RWPE1 (cell line): ENCODE results near the gene DPY19L3.

Source experiments
- CTCF ChIA-PET: fragments of 350-600 bp; sonication (Branson Sonifier 250); formaldehyde crosslinking; extraction: SDS; loops from one replicate; lab custom pipeline; 2021; lab: Yijun Ruan, JAX
- POLR2A ChIA-PET: fragments of 400-600 bp; formaldehyde crosslinking; extraction: SDS; loops from one replicate; lab custom pipeline; 2020; ENCODE audit warnings: antibody characterized with exemption; ENCODE audit not compliant: low non-redundant PET; lab: Yijun Ruan, JAX
- DNase-seq: peaks from one replicate; pipeline ENCODE4 v3.0.0; 2012; ENCODE audit warnings: low spot score
- H3K27ac ChIP-seq: fragments of 450-650 bp; 2 replicates; pipeline ENCODE4 v1.5.1; 2017
- TF ChIP-seq, protein P1 (sequence below): fragments of 450-650 bp; conservative IDR thresholded peaks from 2 replicates; pipeline ENCODE4 v1.5.1; 2017; ENCODE audit warnings: low read depth, mild to moderate bottlenecking

DPY19L3 gene

DNA sequence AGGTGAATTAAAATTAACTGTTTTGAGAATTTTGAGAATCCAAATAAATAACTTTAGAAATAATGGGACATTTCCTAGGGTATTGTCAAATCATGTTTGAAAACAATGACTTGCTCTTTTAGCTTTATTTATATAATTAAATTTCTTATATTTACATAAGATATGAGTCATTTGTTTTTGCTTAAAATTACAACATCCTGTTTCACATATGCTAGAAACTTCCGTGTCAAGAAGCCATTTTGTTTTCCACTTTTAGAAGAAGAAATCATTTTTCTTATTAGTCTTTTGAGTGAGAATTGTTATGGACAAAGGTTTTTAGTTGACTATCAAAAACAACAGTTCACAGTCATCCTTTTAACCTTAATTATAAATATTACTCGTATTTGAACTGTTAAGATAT, 48.2 kb downstream of the DPY19L3 start:
- no peak for DNase-seq
- no peak overlapping the region for H3K27ac ChIP-seq
- POLR2A ChIA-PET: no interaction called here
- TF ChIP-seq, protein P1, sequence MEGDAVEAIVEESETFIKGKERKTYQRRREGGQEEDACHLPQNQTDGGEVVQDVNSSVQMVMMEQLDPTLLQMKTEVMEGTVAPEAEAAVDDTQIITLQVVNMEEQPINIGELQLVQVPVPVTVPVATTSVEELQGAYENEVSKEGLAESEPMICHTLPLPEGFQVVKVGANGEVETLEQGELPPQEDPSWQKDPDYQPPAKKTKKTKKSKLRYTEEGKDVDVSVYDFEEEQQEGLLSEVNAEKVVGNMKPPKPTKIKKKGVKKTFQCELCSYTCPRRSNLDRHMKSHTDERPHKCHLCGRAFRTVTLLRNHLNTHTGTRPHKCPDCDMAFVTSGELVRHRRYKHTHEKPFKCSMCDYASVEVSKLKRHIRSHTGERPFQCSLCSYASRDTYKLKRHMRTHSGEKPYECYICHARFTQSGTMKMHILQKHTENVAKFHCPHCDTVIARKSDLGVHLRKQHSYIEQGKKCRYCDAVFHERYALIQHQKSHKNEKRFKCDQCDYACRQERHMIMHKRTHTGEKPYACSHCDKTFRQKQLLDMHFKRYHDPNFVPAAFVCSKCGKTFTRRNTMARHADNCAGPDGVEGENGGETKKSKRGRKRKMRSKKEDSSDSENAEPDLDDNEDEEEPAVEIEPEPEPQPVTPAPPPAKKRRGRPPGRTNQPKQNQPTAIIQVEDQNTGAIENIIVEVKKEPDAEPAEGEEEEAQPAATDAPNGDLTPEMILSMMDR: no peak
- CTCF ChIA-PET: interaction anchor here (0.7 kb wide), 2 partner anchors 149 to 1784 kb away, joined by 4 to 5 read pairs; no protein-coding TSS in a partner anchor

DNA sequence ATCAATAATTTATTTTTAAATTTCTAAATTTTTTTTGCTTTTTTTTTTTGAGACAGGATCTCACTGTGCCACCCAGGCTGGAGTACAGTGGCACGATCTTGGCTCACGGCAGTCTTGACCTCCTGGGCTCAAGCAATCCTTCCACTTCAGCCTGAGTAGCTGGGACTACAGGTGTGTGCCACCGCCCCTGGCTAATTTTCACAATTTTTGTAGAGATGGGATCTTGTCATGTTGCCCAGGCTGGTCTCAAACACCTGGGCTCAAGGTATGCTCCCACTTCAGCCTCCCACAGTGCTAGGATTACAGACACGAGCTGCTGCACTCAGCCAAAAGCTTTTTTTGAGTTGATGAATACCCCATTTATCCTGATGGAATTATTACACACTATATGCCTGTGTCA, 50.8 kb downstream of the DPY19L3 start:
- CTCF ChIA-PET: no interaction called here
- no peak for DNase-seq
- H3K27ac ChIP-seq: no peak overlapping the region
- POLR2A ChIA-PET: no interaction called here
- TF ChIP-seq, protein P1: no peak

DNA sequence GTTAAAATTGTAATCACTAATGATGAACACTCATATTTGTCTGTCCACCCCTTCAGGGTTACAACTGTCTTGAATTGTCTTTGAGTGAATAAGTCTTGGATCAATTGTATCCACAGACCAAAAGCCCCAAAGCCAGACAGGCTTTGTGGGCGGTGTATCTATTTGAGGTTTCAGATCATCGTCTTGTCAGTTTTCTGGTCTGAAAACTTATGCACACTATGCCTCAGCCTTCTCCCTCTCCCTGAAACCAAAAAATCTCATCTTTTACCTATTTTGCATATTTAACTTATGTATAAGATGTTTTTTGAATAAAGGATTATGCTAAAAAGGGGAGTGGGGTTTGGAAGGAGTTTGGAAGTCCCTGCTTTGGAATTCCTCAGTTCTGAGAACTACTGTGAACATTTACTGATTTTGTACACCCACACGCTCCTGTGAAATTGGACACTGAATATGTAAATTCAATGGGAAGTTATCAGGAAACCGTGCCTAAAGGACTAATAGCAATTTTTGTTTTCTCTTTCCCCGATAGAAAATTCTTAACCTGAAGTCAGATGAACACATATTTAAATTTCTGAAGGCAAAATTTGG, 52.1 kb downstream of the DPY19L3 start:
- TF ChIP-seq, protein P1: no peak
- DNase-seq: no peak
- ChIA-PET CTCF (no interaction called here), POLR2A (no interaction called here)
- H3K27ac ChIP-seq: no peak overlapping the region

DNA sequence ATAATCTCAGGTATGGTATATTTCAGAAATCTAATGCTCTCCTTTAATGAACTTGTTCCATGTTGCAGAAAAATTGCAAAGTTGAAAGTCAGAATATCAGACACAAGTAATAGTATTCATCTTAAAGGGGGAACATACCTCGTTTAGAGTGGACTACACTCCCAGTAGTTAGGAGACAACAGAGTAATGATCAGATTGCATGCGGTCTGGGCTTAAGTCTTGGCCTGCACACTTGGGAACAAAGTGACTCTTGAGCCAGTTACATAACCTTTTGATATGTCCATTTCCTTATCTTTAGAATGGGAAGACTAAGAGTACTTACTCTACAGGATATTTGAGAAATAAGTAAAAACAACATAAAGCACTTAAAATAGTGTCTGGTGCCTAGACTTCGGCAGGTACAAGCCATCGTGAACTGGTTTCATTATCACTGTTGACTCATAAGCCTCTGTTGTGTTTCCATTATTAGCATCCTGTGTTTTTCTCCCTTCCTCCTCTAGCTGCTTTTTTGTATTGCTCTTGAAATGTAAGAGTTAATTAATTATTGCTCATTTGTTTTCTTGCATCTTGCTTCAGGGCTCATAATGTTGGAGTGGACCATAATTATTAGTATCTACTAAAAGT, 53.0 kb downstream of the DPY19L3 start:
- DNase-seq: no peak
- POLR2A ChIA-PET: no interaction called here
- CTCF ChIA-PET: no interaction called here
- TF ChIP-seq, protein P1: no peak
- no peak overlapping the region for H3K27ac ChIP-seq

DNA sequence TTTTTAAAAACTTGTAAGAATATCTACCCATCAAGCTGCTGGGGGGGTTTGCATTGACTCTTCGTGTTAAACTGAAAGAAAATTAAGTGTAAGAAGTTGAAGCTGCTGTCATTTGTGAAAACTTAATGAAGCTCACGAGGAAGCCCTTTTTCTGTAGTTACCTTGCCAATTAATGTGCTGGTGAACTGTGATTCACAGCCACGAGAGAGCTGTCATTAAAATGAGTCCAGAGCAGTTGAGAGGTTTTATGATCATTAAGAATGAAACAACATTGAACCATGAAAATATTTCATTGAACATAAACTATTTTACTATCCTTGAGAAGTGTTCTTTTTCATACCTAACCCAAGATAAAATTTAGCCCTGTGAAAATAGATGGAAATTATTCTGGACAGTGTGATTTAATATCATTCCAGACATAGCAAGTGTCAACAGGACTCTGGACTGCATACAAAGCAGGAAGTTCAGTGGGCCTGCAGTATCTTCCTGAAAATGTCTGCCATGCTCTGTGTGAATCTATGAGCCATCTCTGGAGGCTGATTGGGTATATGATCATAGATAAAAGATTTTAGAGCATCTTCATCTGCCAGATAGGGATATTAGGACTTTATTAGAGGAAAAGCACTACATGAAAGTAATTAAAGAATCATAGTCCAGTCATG, 53.8 kb downstream of the DPY19L3 start:
- DNase-seq: no peak
- CTCF ChIA-PET: no interaction called here
- TF ChIP-seq, protein P1: no peak
- H3K27ac ChIP-seq: no peak overlapping the region
- POLR2A ChIA-PET: no interaction called here

DNA sequence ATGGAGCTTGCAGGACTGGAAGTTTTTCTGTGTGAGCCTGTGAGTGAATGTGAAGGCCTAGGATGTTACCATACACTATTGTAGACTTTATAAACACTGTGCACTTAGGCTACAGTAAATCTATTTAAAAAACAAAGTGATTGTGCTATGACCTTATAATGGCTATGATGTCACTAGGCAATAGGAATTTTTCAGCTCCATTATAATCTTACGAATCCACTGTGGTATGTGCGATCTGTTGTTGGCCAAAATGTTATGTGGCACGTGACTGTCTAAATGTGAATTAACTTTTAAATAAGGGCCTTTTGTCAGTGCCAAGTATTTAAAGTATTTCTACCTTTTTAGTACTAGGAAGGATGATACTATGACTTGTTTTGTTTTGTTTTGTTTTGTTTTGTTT, 54.9 kb downstream of the DPY19L3 start:
- CTCF ChIA-PET: interaction anchor here (0.7 kb wide), 1 partner anchor 78 kb away, joined by 4 read pairs; no protein-coding TSS in a partner anchor
- H3K27ac ChIP-seq: no peak overlapping the region

More for the DNA sequence above, 54.9 kb downstream of the DPY19L3 start:
- POLR2A ChIA-PET: no interaction called here
- DNase-seq: no peak
- TF ChIP-seq, protein P1: no peak
